Measurements from ENCODE around the gene AXDND1. TPM values are rescaled to one million over a fixed set of nuclear protein-coding genes. Genes with fewer than 3 reads are reported as not detected.

Gene AXDND1
- total and polyA plus RNA-seq, 12 donors: 0.03 to 0.17 (median 0.15) TPM; not detected in 8

- no peak overlapping the region for H3K27ac ChIP-seq
- no peaks in the 10 kb centered on the region for H3K36me3 ChIP-seq
- no peak for TF ChIP-seq CTCF (IDR thresholded peaks at IDR 0.05)
- WGBS, 2 donors: 73 to 74% methylated on average over 2 of the region's 2 CpGs
- intact Hi-C loops (cut with DNase I): no loop called here
- peaks cover 0 to 5% (median 0%) of the 10 kb centered on the region in 9 donors for H3K4me1 ChIP-seq
- DNase-seq (no peak), ATAC-seq (no peak)
- H3K9me3 ChIP-seq: no peaks in the 10 kb centered on the region
- no peak overlapping the region for H3K4me3 ChIP-seq
- H3K27me3 ChIP-seq: peaks cover 0 to 9% (median 0%) of the 10 kb centered on the region in 7 donors
Measured at GRCh38 chr1:179547021-179547535, 181.3 kb downstream of the AXDND1 start.

GRCh38 chr1:179548666-179549367 lies 183.0 kb downstream of the AXDND1 start:
- DNase-seq (no peak), ATAC-seq (no peak)
- H3K4me3 ChIP-seq: no peak overlapping the region
- TF ChIP-seq CTCF (IDR thresholded peaks at IDR 0.05): no peak
- intact Hi-C loops (cut with DNase I): no loop called here
- no peaks in the 10 kb centered on the region for H3K27me3 ChIP-seq
- H3K4me1 ChIP-seq: peaks cover 0 to 5% (median 0%) of the 10 kb centered on the region in 9 donors
- WGBS, 2 donors: 54 to 66% methylated on average over 3 of the region's 3 CpGs
- no peaks in the 10 kb centered on the region for H3K9me3 ChIP-seq
- no peaks in the 10 kb centered on the region for H3K36me3 ChIP-seq
- H3K27ac ChIP-seq: no peak overlapping the region

- no peak for ATAC-seq
- 88 to 97% methylated on average over 2 of the region's 2 CpGs for WGBS, 2 donors
- intact Hi-C loops (cut with DNase I): no loop called here
Measured at GRCh38 chr1:179549368-179549700, 183.6 kb downstream of the AXDND1 start.

More at GRCh38 chr1:179549368-179549700, 183.6 kb downstream of the AXDND1 start:
- Histone ChIP-seq H3K36me3 (no peaks in the 10 kb centered on the region), H3K9me3 (no peaks in the 10 kb centered on the region), H3K4me1 (peaks cover 0 to 5% (median 0%) of the 10 kb centered on the region in 9 donors), H3K27ac (no peak overlapping the region), H3K4me3 (no peak overlapping the region), H3K27me3 (no peaks in the 10 kb centered on the region)
- TF ChIP-seq CTCF (IDR thresholded peaks at IDR 0.05): no peak
- DNase-seq: no peak

Data from heart right ventricle (tissue), 16 donors.